ENCODE measurements around the gene LYSMD3.

LYSMD3 gene

DNA sequence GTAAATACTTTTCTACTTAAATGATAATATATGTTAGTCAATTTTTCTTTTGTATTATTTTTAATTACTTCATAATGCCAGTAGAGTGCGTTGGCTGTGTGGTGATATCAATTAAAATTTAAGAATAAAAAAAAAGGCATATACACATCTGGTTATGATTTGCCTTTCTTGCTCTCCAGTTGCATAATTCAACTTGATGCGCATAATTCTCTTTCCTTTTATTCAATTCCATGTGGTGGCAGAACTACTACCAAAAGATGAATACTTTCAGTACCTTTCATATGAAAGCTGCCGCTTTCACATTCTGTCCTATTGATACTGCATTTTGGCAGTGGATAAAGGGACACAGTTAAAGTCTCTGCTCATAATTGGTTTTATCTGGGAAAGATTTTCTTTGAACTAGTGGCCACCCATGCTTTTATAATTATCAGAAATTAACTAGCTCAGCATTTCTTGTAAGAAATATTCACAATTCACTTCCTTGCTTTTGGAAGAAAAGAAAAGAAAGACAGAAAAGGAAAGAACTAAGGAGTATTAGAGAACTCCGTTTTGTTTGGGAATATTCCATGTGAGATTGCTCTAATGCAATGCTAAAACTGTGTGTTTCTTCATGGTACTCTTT lies 16.9 kb upstream of the LYSMD3 start:
- no peak for DNase-seq

DNA sequence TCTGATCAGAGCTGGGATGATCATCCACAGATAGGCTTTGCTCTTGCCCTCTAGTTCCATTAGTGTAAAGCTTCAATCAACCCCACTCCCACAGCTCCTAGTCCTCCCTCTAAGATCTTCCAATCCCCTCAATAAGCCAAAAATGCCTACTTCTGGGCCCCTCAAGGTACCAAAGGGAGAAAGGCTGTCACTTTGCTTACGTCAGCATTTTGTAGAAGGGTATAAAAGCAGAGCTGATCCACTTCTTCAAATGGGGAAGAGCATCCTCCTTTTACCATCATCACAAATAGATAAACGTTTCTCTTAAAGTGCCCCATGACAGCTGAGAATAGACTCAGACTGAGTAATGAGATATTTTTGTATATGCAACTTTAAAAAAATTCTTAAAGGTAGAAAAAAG lies 16.1 kb upstream of the LYSMD3 start:
- DNase-seq, result no peak

DNA sequence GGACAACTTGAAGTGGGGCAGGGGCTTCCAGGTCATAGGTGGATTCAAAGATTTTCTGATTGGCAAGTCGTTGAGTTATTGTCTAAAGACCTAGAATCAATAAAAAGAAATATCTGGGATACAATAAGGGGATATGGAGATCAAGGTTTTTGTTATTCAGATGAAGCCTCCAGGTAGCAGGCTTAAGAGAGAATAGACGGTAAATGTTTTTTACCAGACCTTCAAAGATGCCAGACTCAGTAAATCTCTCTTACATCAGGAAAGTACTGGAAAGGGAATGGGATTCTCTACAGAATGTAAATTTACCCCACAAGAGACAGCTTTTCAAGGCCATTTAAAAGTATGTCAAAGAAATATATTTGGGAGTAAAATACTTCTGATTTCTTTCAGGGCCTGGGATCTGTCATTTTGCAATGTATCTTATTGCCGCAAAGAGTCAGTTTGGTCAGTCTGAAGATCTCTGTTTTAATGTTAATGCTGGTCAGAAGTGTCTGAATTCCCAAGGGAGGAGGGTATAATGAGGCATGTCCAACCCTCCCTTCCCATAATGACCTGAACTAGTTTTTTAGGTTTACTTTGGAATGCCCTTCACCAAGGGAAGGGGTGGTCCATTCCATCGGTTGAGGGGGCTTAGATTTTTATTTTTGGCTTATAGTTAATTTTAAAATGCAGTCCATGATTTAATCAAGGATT lies 13.6 kb upstream of the LYSMD3 start:
- no peak for DNase-seq

DNA sequence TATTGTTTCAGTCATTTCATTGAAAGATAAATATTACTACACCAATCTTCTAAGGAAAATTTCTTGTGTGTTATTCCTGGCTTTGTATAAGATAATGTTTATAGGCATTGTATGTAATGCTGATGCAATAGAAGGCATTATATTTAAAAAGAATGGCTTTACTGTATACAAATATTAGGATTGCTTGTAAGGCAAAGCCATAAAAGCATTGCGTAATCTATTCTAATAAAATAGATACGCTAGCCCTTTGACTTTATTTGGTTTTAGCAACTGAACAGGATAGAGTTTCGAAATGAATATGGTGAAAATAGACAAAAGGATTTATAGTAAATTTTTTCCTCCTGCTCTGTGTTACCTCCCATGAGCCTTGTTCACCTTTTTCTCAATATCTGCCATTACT lies 5.5 kb upstream of the LYSMD3 start:
- no peak for DNase-seq

DNA sequence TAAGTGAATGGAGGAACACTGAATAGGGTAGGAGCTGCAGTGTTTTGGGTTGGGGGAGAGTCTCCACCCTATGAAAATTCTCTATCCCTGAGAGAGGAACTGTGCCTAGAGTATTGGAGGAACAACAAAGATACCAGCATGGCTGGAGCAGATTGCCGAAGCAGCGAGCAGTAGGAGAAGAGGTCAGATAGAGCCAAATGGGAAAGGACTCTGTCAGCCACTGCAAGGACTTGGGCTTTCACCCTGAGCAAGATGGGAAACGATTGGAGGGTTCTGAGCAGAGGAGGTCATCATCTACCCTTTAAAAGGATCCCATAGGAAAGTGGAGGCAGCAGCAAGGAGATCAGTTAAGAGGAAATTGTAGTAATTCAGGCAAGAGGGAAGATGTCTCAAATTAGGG lies 4.4 kb upstream of the LYSMD3 start:
- no peak for DNase-seq

DNA sequence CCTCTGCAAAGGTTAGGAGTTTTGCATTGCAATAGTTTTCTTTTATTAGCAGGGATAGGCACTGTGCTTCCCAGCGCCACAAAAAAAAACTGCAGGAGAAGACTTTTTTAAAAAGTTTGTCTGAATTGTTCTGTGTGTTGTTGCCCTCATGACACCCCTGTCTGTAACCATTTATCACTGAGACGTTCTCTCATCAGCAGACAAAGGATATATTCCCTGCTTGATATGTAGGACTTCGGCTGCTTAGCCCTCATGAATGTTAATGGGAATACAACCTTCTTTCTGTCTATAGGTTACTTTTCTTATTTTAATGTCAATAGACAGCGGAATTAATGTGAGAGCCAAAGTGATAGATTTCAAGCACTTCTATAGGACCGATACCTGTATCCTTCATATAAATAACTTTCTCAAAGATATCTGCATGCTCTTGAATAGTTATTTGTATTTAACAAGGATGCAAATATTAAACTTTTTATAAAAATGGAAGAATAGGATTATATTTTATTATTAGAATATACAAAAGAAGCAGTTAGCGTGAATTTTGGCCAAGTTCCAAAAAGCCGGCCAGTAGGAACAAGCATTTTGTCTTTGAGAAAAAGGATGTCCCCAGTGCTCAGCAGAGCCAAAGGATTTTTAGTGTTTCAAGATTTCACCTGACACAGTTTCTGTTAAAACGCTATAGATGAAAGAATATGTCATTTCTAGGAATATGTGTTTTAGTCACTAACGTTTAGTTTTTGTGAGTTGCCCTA lies 1.5 kb upstream of the LYSMD3 start:
- DNase-seq, result no peak

DNA sequence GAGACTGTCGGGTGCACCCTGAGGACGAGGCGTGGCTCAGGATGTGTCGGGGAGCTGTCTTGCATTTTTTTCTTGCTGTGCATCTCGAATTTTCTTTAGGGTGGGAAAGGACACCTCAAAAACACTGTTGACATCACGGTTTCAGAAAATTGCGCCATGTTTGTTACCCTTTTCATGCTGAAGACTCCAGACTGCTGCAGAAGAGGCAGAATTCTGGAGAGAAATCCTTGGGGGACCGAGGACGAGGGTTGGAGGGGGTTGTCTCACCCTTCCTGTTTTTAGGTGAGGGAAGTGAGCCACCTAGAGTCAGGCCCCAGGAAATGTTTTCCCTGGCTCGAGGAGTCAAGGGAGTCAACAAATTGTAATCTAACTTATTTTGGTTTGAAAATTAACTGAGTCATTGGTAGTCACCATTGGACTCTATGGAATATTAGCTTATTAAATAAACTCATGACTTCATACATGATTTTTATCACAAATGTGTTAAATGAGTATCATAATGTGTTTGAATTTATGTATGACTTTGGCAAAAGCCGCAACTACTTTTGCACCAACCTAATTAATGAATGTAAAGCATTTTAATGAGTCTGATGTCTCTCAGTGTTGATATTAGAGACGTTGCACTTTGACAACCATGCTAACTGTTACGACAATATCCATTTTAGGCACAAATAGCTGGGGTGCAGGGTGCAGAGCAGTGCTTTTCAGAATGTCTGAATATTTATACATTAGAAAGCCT lies 724 bp upstream of the LYSMD3 start:
- no peak for DNase-seq

DNA sequence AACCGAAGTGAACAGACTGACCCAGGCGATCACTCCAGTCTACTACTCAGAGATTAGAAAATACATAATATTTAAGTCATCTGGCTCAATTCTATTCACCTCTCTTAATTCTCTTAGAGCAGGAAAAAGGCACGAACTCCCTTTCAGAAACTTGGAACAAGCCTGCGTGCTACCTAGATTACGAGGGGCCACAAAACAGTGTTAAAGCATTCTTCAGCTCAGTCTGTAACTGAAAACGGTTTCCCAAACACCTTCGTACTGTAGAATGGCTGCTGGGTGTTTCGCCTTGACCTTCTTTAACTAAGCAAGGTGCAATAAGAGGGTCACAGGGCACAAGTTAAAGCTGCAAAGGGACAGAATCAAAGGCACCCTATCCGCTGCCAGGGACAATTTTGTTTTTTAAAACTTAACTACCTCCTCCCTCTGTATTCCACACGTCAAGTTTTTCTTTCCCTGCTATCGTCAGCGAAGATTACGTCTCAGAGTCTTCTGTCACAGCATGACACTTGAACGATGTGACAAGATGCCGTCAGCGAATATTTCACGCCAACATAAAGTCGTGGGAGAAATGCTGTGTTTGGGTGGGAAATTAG lies 687 bp downstream of the LYSMD3 start:
- DNase-seq, result peak in 1 of 2 experiments; percentile 23

DNA sequence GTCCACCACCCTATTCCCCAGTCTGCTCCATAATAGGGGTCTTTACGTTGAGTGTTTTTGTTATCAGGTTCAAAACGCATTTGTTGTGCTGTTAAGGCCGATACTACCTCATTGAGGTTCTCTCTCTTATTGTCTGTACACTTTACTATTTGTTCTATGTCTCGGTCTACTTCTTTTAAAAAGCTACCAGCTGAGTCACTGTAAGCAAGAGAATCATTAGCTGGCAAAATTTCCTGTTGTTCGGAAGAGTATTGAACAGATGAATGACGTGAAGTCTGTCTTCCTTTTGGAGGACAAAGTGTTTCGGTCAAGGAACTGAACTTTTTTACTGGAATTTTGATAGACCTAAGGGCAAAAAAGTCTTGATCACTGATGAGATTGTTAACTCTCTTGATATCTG lies 10.3 kb downstream of the LYSMD3 start:
- no peak for DNase-seq

DNA sequence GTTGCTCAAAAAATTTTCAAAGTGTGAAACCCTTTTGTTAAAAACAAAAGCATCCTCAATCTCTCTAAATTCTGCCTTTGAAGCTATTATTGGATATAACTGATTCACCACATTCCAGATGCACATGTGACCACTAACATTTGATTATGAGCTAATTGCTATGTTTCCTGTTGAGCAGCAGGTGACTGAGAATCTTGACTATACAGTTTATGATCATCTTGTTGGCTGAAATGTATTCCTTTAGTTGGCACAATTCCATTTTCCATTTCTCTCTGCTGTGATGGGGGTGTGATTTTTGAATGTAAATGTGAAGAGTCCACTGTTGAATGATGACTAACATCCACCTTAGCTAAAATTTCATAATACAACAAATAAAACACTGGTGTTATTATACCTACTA lies 10.7 kb downstream of the LYSMD3 start:
- DNase-seq, result no peak

DNA sequence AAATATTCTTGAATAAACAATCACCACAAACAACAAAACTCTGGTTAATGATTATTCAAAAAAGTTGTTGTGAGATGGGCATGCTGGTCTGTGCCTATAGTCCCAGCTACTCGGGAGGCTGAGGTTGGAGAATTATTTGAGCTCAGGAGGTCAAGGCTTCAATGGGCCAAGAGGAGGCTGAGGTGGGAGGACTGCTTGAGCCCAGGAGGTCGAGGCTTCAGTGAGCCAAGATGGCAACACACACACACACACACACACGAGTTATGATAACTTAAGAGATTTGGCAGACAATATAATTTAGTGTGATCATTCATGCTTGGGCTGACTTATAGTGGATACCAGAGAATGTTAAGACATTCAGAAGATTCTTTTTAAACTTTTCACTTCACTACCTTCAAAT lies 14.9 kb downstream of the LYSMD3 start:
- DNase-seq, result no peak

DNA sequence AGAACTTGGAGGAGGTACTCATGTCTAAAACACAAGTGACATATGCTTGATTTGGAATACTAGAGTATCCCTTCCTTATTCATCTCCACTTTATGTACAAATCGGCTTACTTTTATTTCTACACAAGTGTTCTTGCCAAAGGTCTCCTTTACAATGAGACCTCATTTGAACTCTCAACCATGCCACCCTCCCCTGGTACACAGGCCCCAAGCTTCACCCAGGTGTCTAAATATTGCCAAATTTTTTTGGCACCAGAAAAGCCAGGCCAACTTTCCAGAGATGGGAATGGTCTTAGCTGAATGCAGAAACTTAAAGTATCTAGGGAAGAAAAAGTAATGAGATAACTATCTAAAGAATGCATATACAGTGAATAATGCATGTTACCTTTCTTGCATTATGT lies 18.9 kb downstream of the LYSMD3 start:
- no peak for DNase-seq

DNA sequence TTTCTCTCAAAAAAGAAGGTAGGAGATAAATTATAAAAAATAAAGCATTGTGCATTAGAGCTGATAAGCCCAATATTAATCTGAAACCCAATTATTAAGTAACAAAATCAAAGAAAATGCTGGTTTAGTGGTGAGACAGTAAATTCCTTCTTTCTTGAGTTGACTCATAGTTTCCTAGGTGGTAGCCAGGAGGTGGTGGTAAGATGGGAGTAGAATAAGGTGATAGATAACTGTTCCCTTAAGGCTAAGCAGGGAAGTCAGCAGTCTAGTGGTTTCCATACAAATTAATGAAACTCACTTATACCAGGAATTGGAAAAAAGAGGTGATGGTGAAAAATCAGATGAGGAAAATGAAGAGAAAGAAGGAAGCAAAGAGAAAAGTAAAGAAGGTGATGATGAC lies 23.2 kb downstream of the LYSMD3 start:
- DNase-seq, result no peak

DNA sequence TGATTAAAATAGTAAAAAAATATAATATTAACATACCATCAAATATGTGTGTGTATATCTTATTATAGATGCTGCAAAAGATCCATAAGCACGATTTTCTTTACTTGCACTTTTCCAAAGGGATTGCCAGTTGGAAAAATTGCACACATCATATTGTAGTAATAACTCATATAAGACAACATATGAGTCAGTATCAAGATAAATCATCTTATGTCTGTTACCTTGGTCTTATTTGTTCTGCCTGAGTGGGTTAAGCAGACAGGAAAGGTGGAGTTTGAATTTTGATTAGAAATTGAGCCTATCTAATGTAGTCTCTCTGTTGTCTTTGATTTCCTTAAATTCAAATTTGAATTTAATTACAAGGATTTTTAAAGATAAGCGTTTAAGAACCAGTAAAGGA lies 24.6 kb downstream of the LYSMD3 start:
- no peak for DNase-seq

DNA sequence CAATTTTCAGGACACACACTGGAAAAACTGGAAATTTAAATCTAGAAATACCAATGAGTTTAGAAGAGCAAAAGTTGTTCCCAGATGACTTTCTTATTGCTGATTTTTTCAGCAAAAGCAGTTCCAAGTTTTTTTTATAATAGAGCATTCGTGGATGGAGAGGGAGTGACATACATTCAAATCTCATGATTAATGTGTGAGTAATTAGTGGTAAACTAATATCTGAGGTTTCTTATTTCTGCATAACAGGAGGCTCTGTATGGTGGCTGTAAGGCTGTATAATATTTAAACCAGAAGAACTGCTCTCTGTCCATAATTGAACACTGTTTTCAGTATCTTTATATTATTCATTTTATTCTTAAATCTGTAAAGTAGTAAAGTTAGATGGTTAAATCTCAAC lies 25.8 kb downstream of the LYSMD3 start:
- no peak for DNase-seq

DNA sequence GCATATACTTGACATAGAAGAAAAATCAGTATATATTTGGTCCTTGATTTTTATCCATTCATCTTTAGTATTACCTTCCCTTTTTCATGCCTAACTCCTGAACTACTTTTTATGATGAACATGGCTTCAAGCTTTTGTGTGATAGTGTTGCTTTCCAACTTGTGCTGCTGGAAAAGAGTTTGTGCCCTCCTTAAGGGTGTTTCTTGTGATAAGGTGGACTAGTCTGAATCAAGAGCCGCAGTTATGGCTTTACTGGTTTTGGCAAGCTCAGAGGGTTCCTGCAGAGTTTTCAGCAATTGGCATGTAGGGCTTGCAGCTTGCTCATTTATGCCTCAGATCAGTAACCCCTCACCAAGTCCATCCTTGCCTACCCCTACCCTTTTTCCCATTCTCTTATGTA lies 34.2 kb downstream of the LYSMD3 start:
- DNase-seq, result no peak

DNA sequence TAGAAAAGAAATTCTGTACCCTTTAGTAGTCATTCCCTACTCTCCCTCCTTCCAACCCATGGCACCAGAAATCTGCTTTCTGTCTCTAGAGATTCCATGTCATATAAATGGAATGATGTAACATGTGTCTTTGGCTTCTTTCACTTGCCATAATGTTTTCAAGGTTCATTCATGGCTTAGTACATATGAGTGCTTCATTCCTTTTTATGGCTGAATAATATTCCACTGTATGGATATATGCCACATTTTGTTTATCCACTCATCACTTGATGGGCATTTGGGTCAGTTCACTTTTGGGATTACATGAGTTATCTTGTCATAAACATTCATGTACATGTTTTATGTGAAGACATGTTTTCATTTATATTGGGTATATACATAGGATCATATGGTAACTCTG lies 35.3 kb downstream of the LYSMD3 start:
- no peak for DNase-seq

DNA sequence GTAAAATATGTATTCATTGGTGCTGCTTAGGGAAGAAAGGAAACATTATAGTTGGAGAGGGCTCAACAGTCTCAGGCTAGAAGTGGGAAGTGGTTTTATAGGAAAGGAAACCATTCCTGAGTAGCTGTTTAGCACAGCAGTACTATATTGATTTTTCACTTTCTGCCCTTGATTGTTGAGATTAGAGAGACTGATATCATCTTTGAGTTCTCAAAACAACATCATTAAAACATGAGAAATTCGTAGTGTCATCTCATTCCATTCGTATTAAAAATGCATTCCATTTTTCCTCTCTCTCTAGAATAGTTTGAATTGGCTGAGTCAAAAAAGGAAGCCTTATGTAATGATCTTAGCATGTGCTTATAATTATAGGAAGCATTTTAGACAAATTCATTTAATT lies 40.6 kb downstream of the LYSMD3 start:
- DNase-seq, result no peak

DNA sequence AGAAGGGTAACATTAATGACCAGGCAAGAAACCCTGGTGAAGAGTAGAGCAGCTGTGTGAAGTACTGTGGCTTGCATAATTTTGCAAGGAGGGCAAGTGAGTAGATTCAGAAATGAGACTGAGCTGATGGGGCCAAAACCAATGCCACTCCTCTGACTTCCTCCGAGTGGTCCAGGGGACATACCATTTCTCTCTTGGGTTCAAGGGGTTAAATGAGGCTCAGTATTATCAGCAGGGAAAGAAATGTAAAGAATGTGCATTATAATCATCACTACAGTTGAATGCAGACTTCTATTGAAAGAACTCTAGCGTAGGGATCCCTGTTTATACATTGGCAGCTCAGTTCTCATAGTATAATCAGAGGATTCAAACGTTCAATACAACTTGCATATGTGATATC lies 44.8 kb downstream of the LYSMD3 start:
- DNase-seq, result no peak

DNA sequence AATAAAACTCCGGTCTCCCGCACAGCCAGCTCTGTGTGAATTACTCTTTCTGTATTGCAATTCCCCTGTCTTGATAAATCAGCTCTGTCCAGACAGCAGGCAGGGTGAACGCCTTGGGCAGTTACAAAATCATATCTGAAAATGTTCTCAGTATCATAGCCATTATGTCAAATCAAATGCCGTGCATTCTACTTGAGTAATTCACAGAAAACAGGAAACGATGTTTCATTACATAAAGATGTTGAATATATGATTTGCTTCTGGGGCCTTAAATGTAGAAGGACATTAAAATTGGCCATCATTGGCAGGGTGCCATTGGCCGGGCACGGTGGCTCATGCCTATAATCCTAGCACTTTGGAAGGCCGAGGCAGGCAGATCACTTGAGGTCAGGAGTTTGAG lies 46.2 kb downstream of the LYSMD3 start:
- no peak for DNase-seq

DNA sequence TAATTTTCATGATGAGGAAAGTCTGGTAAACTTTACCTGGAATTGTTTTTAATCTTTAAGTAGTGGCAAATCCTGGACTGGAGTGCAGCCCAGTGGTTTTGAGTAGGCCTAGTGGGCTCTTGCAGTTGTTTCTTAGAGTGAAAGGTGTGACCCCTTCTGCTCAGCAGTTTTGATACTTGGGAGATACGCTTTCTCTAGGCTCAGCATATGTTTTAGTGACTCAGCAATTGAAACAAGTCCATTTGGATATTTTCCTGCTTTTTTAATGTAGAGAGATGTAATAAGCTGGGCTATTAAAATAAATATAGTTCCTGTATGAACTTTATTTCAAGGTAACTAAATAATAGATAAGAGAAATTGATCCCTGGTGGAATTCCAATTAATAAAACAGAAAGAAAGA lies 48.7 kb downstream of the LYSMD3 start:
- no peak for DNase-seq

DNA sequence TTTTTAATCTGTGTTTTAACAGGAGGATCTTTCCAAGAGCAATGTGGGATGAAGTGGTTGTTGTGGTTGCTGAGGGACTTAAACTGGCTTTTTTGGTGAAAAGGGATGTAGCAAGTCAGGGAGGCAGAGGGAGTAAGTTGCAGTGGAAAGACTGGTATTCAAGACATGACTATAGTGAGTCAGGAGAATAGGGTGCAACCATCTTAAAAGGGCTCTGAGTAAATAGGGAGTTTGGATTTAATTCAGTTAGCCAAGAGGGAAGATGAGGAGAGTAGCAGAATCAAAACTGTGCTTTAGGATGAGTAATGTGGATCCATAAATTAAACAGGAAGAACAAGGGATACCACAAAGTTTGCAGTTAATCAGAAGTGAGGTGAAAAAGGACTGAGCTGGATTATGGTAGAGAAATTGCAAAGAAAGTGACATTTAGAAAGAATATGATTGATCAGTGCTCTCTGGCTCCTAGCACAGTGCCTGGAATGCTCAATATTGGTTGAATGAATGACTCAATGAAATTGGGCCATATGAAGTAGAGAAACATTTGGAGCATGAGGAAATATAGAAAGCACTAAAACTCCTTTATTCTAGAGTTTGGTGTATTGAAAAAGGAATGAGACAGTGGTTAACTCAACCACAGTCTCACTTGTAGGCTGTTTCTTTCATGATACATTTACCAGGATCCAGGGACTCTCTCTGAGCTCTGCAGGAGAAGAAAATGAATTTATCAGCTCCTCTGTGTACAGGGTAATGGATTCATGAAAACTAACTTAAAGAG lies 49.6 kb downstream of the LYSMD3 start:
- no peak for DNase-seq
